ENCODE measurements around the gene NOL9. TPM values are rescaled to one million over a fixed set of nuclear protein-coding genes. Genes with fewer than 3 reads are reported as not detected.
A peak's percentile ranks its signal among the peaks of the same experiment; 100 is the strongest.

The NOL9 gene
- total and polyA plus RNA-seq, 2 of the 13 experiments (the other 11 are each of a cell fraction or from before 2014, with no cell fraction given) = 18.0 to 24.7 TPM

GRCh38 chr1:6486433-6487011, 67.8 kb downstream of the NOL9 start (continued):
- no peak for TF ChIP-seq ZNF674 (CRISPR knock-in tag; IDR thresholded peaks at IDR 0.05; ENCODE audit: low read depth)
- no peak for TF ChIP-seq ZSCAN21 (CRISPR knock-in tag; IDR thresholded peaks at IDR 0.05; ENCODE audit: borderline replicate concordance)
- no peak for TF ChIP-seq MAFF (IDR thresholded peaks at IDR 0.05; ENCODE audit: low read depth, low read length)
- no peak for TF ChIP-seq ZNF343 (CRISPR knock-in tag; IDR thresholded peaks at IDR 0.05)
- no peak for TF ChIP-seq ZNF224 (CRISPR knock-in tag; IDR thresholded peaks at IDR 0.05)
- TF ChIP-seq ZNF619 (CRISPR knock-in tag; IDR thresholded peaks at IDR 0.05) = 0 out of 2 replicates have a peak, but pooled peaks have one; percentile 41
- no peak for TF ChIP-seq ZNF138 (CRISPR knock-in tag; IDR thresholded peaks at IDR 0.05; ENCODE audit: low read depth)
- no peak for TF ChIP-seq KLF13 (CRISPR knock-in tag; IDR thresholded peaks at IDR 0.05)
- no peak for TF ChIP-seq CHD4 (IDR thresholded peaks at IDR 0.05; ENCODE audit: borderline replicate concordance, low read length)
- TF ChIP-seq SNAPC4 (CRISPR knock-in tag; IDR thresholded peaks at IDR 0.05) = no peak
- no peak for TF ChIP-seq ZNF431 (CRISPR knock-in tag; IDR thresholded peaks at IDR 0.05; ENCODE audit: borderline replicate concordance, low read depth)
- no peak for TF ChIP-seq NFKBIZ (CRISPR knock-in tag; IDR thresholded peaks at IDR 0.05)
- no peak for TF ChIP-seq ZNF567 (CRISPR knock-in tag; IDR thresholded peaks at IDR 0.05; ENCODE audit: borderline replicate concordance)
- 0 out of 2 replicates have a peak, but pooled peaks have one; percentile 24 for TF ChIP-seq ZGPAT (CRISPR knock-in tag; IDR thresholded peaks at IDR 0.05)
- TF ChIP-seq SP4 (CRISPR knock-in tag; IDR thresholded peaks at IDR 0.05) = no peak
- no peak for TF ChIP-seq ZNF326 (CRISPR knock-in tag; IDR thresholded peaks at IDR 0.05; ENCODE audit: borderline replicate concordance)
- TF ChIP-seq ZFAT (CRISPR knock-in tag; conservative IDR thresholded peaks at IDR 0.05) = no peak
- TF ChIP-seq ZNF687 (CRISPR knock-in tag; IDR thresholded peaks at IDR 0.05) = peak; percentile 57
- no peak for TF ChIP-seq STAT5B (CRISPR knock-in tag; IDR thresholded peaks at IDR 0.05)
- no peak for TF ChIP-seq ZNF605 (CRISPR knock-in tag; IDR thresholded peaks at IDR 0.05)
- no peak for TF ChIP-seq JUN (CRISPR knock-in tag; IDR thresholded peaks at IDR 0.05)
